ENCODE data around the gene AMN. TPM values are rescaled to one million over a fixed set of nuclear protein-coding genes. Genes with fewer than 3 reads are reported as not detected.

Gene AMN
- total and polyA plus RNA-seq, 4 donors: 2.1 to 51.2 (median 8.6) TPM

GRCh38 chr14:102944448-102945330, 22.2 kb downstream of the AMN start:
- Histone ChIP-seq H3K27me3 (ENCODE audit: control insufficient read depth in 4 of 4, insufficient read depth in 4 of 4, low read length in 3 of 4) (no peaks in the 10 kb centered on the region), H3K27ac (ENCODE audit: low read depth in 1 of 2, low read length in 2 of 2) (no peak overlapping the region), H3K9me3 (ENCODE audit: control insufficient read depth in 4 of 4, low read length in 3 of 4) (no peaks in the 10 kb centered on the region), H3K36me3 (ENCODE audit: control insufficient read depth in 4 of 4, insufficient read depth in 3 of 4, low read depth in 1 of 4, low read length in 3 of 4) (peaks cover 18 to 65% (median 33%) of the 10 kb centered on the region in 4 donors), H3K9ac (ENCODE audit: low read depth in 1 of 2, low read length in 2 of 2) (no peak overlapping the region), H3K4me3 (ENCODE audit: low read depth in 1 of 3, low read length in 3 of 3) (no peak overlapping the region), H3K4me1 (ENCODE audit: control insufficient read depth in 4 of 4, insufficient read depth in 4 of 4, low read length in 3 of 4) (peaks cover 3 to 18% (median 13%) of the 10 kb centered on the region in 4 donors)
- no peak for TF ChIP-seq FOXA2 (IDR thresholded peaks at IDR 0.05)
- no peak for DNase-seq (ENCODE audit: low spot score)
- 94% methylated on average over 36 of the region's 36 CpGs for WGBS

GRCh38 chr14:102945346-102946130, 23.1 kb downstream of the AMN start:
- H3K27me3 ChIP-seq (ENCODE audit: control insufficient read depth in 4 of 4, insufficient read depth in 4 of 4, low read length in 3 of 4): no peaks in the 10 kb centered on the region
- no peak overlapping the region for H3K4me3 ChIP-seq (ENCODE audit: low read depth in 1 of 3, low read length in 3 of 3)
- no peak overlapping the region for H3K9ac ChIP-seq (ENCODE audit: low read depth in 1 of 2, low read length in 2 of 2)
- TF ChIP-seq TAF1 (conservative IDR thresholded peaks at IDR 0.05) (no peak), HNF4G (IDR thresholded peaks at IDR 0.05) (no peak), HNF4A (conservative IDR thresholded peaks at IDR 0.05) (no peak), GABPA (IDR thresholded peaks at IDR 0.05 in 1 of 2, conservative IDR thresholded peaks at IDR 0.05 in 1 of 2) (no peak), JUND (IDR thresholded peaks at IDR 0.05) (no peak), NR2F2 (IDR thresholded peaks at IDR 0.05) (no peak), SP1 (IDR thresholded peaks at IDR 0.05) (no peak), ZBTB33 (IDR thresholded peaks at IDR 0.05) (no peak), MAX (IDR thresholded peaks at IDR 0.05) (no peak), REST (IDR thresholded peaks at IDR 0.05) (no peak), FOXA1 (IDR thresholded peaks at IDR 0.05) (no peak), CTCF (IDR thresholded peaks at IDR 0.05; ENCODE audit: low read depth, low read length, missing input control) (no peak), FOXA2 (IDR thresholded peaks at IDR 0.05) (no peak), RXRA (IDR thresholded peaks at IDR 0.05) (no peak), RAD21 (IDR thresholded peaks at IDR 0.05) (no peak), EGR1 (IDR thresholded peaks at IDR 0.05; ENCODE audit: low read depth in 2 of 2) (no peak), ATF3 (IDR thresholded peaks at IDR 0.05) (no peak)
- peaks cover 18 to 72% (median 35%) of the 10 kb centered on the region in 4 donors for H3K36me3 ChIP-seq (ENCODE audit: control insufficient read depth in 4 of 4, insufficient read depth in 3 of 4, low read depth in 1 of 4, low read length in 3 of 4)
- DNase-seq (ENCODE audit: low spot score): no peak
- H3K9me3 ChIP-seq (ENCODE audit: control insufficient read depth in 4 of 4, low read length in 3 of 4): no peaks in the 10 kb centered on the region
- no peak overlapping the region for H3K27ac ChIP-seq (ENCODE audit: low read depth in 1 of 2, low read length in 2 of 2)
- WGBS: 93% methylated on average over 29 of the region's 29 CpGs
- peaks cover 2 to 21% (median 13%) of the 10 kb centered on the region in 4 donors for H3K4me1 ChIP-seq (ENCODE audit: control insufficient read depth in 4 of 4, insufficient read depth in 4 of 4, low read length in 3 of 4)

Measured in liver (tissue), 9 donors.